Endometrium (tissue), 2 donors: ENCODE measurements around the gene TMIGD1.

Experiments used
- FAIRE-seq: peaks from 2 replicates; lab custom pipeline; 2012; peaks lifted over from hg19 to GRCh38; lab: Jason Lieb, UNC
- donor health status: control.
- donor health status: control.

Gene TMIGD1, protein sequence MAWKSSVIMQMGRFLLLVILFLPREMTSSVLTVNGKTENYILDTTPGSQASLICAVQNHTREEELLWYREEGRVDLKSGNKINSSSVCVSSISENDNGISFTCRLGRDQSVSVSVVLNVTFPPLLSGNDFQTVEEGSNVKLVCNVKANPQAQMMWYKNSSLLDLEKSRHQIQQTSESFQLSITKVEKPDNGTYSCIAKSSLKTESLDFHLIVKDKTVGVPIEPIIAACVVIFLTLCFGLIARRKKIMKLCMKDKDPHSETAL

DNA sequence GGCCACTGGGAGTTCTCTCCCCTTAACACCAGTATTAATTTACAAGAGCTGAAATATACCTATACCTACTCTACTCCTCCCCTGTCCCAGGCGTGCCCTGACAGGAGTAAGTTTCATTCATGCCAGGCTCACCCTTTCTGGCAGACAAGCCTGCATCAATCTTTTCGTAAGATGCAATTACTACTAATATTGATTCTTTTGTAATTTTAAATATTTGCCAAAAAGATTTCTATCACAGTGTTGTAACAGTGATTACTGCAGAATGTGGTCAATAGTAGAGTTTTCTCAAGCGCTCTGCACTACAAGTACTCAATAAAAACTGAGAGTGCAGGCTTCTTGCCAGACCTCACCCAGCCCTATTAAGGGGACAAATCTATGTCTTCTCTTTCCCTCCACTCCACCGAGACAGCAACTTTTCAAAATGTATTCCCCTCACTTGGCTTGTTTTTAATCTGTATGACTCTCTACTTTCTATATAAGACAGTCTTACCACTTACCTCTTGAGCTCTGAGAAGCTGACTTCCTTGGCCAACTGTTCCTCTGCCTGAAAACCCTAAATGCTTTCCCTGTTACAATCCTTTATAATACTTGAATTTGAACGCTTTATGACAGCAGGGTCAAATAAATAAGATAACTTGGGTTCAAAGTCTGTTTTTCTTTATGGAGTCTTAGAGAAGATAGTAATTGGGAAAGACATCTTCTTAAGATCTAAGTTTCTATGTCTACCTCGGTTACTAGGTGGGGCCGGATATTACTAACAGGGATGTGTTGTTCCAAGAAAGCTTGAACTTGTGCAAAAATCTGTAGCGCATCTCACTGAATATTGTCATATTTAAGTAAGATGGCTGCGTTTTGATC lies at the start of gene TMIGD1:
Gene TMIGD1 (minus strand): TSS at position 555 of the 858 bp plus-strand sequence. CDS start 1,924 bp downstream, outside the sequence.
- no peak for FAIRE-seq

DNA sequence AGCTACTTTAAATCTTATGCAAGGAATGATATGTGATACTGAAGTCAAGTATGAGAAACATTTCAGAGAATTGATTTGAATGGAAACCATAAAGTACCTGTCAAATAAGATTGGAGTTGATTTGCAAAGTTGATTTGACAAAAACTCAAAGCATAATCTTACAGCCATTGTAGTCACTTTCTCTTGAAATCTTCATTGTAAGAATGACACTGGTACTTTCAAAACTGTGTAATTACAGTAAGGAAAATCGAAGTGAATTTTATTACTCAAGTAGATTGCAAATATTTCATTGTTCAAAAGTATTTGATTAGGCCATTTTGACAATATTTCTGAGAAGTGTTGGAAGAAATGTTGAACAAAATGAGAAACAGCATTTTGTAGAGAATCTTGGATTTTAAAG lies 48.5 kb upstream of the TMIGD1 start:
- FAIRE-seq: no peak

GRCh38 chr17:30381340-30381659 lies 47.4 kb upstream of the TMIGD1 start:
- no peak for FAIRE-seq

DNA sequence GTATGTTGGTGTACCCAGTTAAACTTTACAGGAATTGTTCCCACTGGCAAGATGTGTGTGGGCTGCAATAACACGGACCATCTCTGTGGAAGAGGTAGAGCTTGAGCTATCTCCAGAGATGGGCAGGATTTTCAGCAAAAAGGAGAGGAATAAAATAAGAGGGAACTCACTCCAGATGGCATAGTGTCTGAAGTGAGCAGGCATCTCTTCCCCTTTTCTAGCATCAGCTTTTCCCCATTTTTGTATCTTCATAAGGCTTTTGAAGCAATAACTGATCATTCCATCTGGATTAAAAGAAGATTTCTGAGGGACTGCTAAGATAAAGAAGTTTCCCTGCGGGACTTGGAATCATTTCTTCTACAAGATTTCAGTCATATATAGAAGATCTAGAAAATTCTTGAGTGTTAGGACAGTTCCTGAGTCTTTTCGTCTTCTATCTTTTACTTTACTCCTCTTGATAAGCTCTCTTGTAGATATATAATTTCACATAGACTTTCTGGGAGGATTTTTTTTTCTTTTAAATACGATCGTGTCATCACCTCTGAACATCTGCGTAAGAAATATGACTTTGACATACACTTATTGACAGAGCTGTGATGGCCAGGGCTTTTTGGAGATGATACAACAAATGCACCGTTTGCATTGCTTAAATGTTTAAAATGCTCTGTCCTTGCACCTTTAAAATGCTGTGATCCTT lies 46.9 kb upstream of the TMIGD1 start:
- no peak for FAIRE-seq

DNA sequence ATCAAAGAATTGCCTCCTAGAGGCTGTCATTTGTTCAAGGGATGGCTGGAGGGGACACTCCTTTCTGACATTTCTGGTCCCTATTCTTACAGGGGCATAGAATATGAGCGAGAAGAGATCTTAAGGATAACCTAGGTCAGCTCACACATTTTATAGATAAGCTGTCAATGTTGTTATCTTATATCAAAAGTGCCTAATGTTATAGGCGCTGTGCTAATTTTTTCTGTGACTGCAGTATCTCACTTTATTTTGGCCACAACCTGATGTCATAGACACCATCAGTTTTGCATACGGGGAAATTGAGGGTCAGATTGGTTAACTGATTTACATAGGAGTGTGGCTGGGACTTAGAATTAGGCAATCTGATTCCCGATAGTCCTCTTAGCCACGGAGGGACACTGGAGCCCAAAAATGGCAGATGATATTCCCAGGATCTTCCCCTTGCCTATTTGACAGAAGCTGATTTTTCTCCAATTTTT lies 46.1 kb upstream of the TMIGD1 start:
- no peak for FAIRE-seq

DNA sequence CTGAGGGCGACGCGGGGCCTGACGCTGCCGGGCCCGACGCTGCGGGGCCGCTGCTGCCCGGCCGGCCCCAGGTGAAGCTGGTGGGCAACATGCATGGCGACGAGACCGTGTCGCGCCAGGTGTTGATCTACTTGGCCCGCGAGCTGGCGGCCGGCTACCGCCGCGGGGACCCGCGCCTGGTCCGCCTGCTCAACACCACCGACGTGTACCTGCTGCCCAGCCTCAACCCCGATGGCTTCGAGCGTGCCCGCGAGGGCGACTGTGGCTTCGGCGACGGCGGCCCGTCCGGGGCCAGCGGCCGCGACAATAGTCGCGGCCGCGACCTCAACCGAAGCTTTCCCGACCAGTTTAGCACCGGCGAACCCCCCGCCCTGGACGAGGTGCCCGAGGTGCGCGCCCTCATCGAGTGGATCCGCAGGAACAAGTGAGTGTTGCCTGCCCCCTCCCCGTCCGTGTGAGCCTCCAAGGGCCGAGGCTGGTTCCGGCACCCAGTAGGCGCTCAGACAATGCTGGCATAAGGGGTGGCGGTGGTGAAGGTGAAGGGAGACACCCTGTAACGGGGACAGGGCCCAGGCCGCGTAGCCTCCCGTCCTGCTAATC lies 45.5 kb upstream of the TMIGD1 start:
- FAIRE-seq: no peak

GRCh38 chr17:30378825-30379302 lies 45.0 kb upstream of the TMIGD1 start, which contains the start of gene CPD:
TSS of gene CPD (plus strand) at chr17:30378927. CDS start at chr17:30378981, 54 bp downstream.
- FAIRE-seq: no peak

DNA sequence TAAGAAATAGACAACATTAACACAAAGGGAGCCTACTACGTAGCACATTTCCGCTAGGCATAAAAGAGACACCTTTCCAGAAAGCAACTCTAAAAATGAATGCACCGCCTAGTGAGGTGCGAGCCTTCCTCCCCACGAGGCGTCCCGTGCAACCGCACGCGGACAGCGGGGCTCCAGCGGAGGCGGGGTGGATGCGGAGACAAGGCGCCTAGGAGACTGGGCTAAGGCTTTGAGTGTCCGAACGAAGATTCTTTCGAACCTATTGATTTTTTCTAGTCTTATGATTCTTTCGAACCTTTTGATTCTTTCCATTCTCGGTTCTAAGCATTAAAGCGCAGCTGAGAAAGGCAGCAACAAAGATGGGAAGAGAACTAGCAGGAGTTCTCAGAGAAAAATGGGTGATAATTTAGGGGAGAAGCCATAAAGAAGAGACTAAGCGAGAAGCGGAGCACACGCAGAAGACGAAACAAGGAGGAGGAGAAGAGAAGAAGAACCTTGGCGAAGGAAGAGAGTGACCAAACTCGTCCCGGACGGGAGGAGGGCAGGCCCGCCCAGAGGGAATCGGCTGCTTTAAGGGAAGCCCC lies 44.5 kb upstream of the TMIGD1 start:
- FAIRE-seq: no peak

GRCh38 chr17:30377574-30378240 lies 43.9 kb upstream of the TMIGD1 start:
- no peak for FAIRE-seq

- no peak for FAIRE-seq
Observed at GRCh38 chr17:30376621-30377452, 43.0 kb upstream of the TMIGD1 start.

DNA sequence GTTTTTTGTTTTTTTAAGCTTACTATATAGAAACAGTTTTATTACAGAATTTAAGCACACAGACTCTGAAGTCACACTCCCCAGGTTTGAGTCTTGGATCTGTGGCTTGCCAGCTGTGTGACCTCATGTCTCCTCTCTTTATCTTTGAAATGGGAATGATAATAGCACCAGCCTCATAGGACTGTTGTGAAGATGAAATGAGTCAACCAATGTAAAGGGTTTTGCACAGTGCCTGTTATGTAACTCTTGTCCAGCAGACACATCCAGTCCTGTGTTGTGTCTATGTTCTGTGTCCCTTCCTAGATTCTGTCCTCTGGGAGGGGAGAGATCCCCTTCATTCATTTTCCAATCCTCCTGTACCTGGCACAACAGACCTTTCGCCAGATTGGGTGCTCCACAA lies 41.8 kb upstream of the TMIGD1 start:
- FAIRE-seq: no peak

DNA sequence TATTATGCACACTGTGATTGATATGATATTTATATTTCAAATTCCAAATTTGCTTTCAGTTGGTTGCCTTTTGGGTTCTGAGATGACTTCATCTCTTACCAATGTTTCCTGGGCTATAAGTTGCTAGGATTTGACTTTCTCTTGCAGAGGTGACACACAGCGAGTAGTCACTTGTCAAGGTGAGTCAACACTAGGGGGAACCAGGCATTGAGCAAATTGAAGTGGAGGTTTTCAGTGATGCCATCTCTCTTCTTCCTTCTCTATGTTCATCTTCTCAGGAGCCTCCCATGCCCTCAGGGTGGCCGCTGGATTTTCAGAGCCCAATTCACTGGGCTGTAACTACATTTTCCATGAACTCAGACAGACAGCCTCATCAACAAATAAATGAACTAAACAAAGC lies 38.9 kb upstream of the TMIGD1 start:
- FAIRE-seq: no peak

- FAIRE-seq: no peak
Observed at GRCh38 chr17:30369995-30370394, 36.1 kb upstream of the TMIGD1 start.

- FAIRE-seq: no peak
Observed at GRCh38 chr17:30368912-30369720, 35.3 kb upstream of the TMIGD1 start.

GRCh38 chr17:30366536-30366935 lies 32.7 kb upstream of the TMIGD1 start:
- FAIRE-seq: no peak

- no peak for FAIRE-seq
Observed at GRCh38 chr17:30363715-30364202, 29.9 kb upstream of the TMIGD1 start.

DNA sequence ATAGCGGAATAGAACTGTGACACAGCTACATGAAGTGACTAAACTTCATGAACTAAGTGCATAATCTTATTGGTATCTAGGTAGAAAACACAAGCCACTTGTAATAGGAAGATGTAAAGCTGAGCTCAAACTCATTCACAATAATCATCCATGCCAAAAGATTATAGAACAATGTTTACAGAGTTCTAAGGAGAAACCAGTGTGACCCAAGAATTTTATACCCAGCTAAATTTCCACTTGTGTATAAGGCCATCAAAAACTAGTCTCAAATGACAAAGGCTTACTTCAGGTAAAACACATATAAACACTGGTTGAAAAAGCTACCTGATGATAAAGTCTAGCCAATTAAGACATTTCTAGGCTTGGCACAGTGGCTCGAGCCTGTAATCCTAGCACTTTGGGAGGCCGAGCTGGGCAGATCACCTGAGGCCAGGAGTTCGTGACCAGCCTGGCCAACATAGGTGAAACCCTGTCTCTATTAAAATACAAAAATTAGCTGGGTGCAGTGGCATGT lies 28.0 kb upstream of the TMIGD1 start:
- FAIRE-seq: no peak

DNA sequence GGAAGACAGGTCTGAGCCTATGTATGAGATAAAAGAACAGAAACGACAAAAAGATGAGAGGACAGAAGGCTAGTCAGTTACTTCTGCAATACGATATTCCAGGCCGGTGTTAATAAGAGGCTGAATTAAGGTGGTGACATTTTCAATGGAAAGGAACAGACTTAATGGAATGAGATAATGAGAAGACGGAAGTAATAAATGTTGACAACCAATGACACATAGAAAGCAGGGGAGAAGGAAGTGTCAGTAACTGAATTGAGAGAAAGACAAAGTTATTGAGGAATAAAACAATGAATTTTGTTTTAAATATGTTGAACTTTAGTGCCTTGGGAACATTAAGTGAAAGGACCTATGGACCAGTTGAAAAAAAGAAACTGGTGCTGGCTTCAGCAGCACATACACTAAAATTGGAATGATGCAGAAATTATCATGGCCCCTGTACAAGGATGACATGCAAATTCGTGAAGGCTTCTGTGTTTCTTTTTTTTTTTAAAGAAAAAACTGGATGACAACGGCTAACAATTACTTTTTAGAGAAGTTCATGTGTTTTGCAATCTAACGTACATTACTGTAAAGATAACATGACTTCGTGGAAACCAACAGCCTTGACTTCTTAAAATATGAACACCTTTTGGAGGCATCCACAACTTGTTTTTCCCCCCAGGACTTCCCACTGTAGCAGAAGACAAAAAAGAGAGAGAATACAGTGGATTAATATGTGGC lies 26.4 kb upstream of the TMIGD1 start:
- no peak for FAIRE-seq
